SH-SY5Y (cell line): ENCODE results near the gene TM9SF4.

Experiments used
- GATA2 ChIP-seq: IDR thresholded peaks from 2 replicates; pipeline ENCODE4 v1.6.1; 2011; ENCODE audit warnings: mild to moderate bottlenecking, low read depth, low read length
- GATA3 ChIP-seq: IDR thresholded peaks from 2 replicates; pipeline ENCODE4 v1.6.1; 2011; ENCODE audit warnings: low read depth, mild to moderate bottlenecking, low read length, moderate library complexity

The TM9SF4 gene

DNA sequence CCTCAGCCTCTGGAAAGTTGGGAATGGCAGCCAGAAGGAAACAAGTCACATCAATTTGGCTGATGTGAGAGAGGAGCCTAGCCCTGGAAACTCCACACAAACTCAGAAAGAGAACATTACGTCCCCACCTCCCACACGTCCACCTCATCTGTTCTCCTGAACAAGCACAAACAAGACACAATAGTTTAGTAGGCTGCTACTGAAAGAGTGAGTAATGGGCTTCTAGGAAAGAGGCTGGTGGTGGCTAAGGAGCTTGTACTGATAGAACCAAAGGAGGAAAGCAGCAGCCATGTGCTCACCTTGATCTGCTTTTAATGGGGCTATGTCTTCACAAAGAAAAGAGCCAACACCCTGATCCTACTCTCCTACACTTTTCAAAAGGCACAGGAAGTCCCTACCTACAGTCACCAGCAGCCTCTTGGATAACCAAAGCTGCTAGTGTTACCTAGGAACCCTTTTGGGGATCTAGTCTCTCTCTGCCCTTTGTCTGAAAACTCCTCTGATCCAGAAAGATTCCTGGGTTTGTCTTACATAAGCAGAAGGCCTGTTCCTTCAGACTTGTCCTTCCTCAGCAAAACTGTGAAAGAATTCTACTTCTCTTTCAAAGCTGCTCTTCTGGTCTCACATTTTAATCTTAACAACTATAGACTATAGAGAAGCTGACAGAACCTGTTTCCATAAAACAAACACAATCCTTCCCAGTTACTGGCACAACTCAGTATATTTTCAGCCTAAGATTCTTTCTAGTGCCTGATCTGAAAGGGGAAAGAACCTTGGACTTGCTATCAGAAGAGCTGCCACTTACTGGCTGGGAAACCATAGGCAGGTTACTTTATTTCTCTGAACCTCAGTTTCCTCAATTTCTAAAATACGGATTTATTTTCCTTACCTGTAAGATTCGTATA, 94.9 kb downstream of the TM9SF4 start:
- TF ChIP-seq GATA2 = no peak
- no peak for TF ChIP-seq GATA3

DNA sequence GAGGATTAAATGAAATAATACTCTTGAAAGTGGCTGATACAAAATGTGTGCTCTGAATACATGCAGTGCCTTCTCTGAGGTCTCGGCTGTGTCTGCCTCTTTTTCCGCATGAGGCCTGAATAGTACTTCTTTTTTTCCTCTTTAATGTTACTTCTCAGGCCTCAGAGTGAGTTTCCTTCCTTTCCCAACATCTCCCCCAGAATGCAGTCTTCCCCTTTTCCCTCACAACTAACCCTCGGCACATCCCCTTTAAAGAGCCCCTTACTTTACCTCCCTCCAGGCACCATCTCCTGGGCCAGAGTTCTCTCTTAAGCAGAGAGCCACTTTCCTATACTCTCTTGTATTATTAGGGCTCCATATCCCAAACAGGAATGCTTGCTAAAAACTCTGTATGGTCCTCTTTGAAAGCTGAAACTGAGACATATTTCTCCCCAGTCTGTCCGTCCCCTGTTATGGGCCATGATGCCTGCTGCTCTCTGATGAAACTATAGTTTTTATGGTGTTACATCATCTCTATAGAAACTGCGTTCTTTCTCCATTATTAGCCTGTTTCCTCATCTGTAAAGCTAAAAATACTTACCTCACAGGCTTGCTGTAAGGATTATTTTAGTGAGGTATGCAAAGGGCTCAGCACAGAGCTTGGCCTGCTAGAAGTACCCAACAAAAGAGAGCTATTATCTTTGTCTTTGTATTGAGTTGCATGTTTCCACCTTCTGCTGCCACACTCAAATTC, 95.8 kb downstream of the TM9SF4 start:
- TF ChIP-seq GATA2 (no peak), GATA3 (no peak)

DNA sequence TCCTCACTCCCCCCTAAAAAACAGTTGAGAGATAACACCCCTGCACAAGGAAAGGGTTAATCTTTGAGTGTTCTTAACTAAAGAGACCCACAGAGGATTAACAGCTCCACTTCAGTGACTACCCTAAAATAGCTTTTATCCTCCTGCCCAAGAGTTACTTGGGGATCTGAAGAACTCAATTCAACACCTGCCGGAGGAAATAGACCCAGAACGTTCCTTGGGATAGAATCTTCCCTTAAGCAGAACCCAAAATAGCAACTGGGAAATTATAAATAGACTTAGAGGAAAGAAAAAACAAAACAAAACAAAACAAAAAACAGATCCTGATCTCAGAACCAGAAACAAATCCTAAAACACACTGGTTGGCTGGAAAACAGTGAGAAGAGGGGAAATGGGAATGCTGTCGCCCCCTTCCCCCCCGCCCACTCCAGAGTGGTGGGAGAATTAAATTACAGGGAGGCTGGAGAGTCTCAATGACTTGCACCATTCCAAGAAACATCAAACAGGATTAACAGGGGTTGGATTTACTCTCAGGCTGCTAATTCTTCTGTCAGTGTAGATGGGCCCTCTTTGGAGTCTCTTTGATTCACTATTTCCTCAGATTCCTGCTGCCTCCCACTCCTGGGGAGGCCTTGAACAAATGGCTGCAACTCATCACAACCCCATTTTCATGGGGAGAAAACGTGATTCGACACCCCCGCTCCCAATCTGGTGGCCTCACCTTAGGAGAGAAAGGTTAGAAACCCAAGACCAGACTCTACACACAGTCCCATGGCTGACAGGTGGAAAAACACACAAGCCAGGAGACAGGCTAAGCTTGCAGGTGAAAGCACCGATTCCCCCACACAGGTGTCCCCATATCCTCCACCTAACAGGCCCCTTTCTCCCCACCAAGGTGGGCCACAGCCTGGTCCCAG, 96.6 kb downstream of the TM9SF4 start:
- TF ChIP-seq GATA2 = no peak
- no peak for TF ChIP-seq GATA3

DNA sequence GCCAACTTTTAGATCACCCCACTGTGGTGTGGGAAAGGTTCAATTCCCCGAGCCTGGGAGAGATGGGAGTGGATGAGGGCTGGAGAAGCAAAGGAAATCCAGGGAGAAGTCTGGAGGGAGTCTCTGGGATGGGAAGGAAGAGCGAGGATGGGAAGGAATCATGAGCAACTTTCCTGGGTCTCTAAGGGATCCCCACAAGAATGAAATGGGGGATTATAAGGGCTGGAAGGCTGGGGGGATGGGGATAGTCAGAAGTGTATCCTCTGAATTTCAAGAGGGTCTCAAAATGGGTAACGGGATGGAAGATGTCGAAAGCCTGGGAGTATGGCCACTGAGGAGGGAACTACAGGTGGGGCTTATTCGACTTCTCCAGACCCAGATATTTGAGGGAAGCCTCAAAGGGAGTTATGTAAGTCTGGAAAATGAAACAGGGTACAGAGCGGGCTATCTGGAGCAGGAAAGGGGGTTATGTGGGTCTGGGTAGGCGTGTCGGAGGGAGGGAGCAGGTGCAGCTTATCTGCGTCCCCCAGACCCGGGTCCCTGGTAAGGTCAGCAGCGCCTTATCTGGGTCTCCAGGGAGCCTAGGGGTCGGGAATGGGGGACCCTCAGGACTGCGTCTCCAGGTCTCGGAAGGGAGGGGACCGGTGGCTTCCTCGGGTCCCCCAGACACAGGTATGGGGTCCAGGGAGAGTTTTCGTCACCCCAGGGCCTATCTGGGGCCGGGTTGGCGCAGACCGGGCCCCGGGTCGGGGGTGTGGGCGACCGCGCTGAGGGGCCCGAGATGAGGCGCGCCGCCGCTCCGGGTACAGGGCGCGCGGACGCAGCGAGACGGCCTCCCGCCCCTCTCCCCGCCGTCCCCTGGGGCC, 97.5 kb downstream of the TM9SF4 start:
- no peak for TF ChIP-seq GATA3
- TF ChIP-seq GATA2 = no peak

DNA sequence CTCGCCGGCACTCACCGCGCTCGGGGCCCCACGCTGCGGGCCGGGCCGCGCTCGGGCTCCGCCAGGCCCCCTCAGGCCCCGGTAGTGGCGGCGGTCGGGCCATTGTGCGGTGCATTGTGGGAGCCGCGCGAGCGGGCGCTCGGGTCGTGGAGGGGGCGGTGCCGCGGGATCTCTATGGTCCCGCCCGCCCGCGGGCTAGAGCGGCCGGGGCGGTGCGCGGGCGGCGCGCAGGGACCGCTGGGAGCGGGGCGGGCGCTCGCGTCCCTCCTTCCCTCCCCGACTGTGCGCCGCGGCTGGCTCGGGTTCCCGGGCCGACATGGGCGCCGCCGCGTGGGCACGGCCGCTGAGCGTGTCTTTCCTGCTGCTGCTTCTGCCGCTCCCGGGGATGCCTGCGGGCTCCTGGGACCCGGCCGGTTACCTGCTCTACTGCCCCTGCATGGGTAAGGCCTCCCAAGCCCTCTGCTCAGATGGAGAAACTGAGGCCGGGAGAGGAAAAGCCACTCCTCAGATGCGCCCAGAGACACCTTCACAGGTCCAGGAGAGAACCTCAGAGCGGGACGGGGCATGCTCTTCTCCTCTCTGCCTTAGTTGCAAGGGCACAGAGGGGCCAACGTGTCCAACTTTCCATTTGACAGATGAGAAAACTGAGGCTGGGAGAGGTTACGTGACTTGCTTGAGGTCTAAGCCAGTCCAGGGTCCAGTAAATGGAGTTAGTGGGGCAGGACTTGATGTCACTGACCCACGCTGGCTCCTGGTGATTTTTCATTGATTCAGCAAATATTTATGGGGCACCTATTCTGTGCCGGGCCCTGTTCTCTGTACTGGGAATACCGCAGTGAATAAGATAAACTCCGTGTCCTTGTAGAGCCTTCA, 98.3 kb downstream of the TM9SF4 start, which contains the start of the genes PLAGL2 and POFUT1:
PLAGL2 (minus strand) TSS at position 118 of the 873 bp plus-strand sequence. CDS start 5,565 bp downstream, outside the sequence.
POFUT1 (plus strand) TSS at position 255 of the 873 bp plus-strand sequence; CDS start at position 317, 62 bp downstream.
- TF ChIP-seq GATA2 (no peak), GATA3 (no peak)

DNA sequence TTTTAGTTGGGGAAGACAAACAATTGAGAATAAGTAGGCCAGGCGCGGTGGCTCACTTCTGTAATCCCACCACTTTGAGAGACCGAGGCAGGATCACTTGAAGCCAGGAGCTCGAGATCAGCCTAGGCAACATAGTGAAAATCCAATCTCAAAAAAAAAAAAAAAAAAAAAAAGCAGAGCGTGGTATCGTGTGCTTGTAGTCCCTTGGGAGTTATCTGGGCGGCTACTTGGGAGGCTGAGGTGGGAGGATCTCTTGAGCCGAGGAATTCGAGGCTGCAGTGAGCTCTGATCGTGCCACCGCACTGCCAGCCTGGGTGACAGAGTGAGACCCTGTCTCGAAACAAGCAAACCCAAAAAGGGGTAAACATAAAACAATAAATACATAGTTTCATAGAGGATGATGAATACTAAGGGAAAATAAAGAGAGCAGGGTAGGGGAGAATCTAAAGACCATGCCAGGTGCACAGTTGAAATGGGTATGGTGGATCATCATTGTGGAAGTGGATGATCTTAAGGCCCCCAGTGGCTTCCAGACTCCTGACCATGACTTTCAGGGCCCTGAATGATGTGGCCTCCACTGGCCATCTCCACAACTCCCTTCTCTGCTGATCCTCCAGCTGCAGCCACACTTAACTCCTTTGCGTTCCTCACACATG, 99.1 kb downstream of the TM9SF4 start:
- TF ChIP-seq GATA3 (no peak), GATA2 (no peak)

DNA sequence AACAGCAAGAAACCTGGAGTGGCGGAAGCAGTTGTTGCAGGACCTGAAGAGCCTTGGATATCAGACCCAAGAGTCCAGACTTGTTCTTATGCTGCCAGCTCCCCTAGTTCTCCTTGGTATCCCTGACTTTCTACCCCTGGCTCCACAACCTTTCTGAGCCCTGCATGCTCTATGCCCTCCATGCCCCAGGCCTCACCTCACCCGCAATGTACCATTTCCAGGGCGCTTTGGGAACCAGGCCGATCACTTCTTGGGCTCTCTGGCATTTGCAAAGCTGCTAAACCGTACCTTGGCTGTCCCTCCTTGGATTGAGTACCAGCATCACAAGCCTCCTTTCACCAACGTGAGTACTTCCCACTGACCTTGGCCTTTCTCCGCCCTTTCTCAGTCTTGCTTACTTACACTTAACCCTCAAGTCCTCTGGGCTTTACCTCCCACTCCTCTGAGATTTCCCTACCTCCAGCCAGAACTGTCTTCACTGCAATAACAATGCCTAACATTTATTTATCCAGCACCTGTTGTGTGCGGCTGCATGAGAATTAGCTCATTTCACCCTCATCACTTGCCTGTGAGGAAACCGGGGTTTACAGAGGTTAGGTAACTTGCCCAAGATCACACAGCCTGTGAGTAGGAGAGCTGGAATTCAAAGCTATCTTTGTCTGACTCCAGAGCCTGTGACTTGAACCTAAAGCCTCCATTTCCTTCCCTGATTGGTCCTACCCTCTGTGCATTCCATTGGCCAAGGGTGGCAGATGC, 100.5 kb downstream of the TM9SF4 start:
- TF ChIP-seq GATA2 (no peak), GATA3 (no peak)

DNA sequence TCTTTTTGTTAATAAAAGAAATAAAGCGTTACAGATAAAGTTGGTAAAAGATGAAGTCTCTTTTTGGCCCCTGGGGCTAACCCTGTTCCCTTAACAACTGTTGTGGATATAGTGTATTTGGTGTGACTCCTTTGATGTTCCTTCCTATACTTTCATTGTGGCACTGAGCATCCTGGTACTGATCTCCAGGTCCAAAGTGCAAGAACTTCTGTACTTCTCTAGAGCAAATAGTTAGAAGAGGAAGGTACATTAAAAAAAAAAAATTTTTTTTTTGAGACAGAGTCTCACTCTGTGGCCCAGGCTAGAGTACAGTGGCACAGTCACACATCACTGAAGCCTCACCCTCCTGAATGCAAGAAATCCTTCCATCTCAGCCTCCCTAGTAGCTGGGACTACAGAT, 104.4 kb downstream of the TM9SF4 start:
- TF ChIP-seq GATA2 (no peak), GATA3 (no peak)

DNA sequence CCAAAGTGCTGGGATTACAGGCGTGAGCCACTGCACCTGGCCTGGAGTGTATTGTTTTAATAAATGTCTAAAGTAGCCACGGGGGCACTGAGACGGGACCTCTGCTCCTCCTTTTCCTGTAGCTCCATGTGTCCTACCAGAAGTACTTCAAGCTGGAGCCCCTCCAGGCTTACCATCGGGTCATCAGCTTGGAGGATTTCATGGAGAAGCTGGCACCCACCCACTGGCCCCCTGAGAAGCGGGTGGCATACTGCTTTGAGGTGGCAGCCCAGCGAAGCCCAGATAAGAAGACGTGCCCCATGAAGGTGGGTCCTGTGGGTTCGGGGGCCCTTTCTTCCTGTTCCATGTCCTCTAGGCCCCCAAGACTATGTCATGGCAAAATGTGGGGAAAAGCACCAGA, 105.6 kb downstream of the TM9SF4 start:
- TF ChIP-seq GATA3 = no peak
- no peak for TF ChIP-seq GATA2

DNA sequence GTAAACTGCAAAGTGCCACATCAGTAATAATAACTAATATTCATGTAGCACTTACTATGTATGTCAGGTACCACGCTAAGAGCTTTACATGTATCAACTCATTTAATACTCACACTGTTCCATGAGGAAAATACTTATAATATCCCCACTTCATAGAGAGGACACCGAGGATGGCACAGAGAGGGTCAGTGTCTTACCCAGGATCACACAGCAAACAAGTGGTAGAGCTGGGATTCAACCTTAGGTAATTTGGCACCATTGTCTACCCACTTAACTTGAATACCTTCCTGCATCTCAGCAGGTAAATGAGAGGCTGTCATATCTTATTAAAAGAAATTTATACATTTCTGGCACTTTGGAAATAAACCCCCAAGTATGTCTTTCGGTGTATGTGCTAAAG, 106.2 kb downstream of the TM9SF4 start:
- TF ChIP-seq GATA3 (no peak), GATA2 (no peak)
